Activated naive CD8-positive, alpha-beta T cell treated with anti-CD3 and anti-CD28 coated beads, Interleukin-2, amount 50 U/mL, for 24 hours (primary cell): ENCODE measurements around the gene MLF1.

Experiments
- ATAC-seq: fragments of 150-1000 bp; cut with Tn5 transposase; one replicate; pipeline ENCODE4 v1.10.0; 2021
- DNase-seq: peaks from one replicate; pipeline ENCODE4 v3.0.0; 2021
- H3K27ac Mint-ChIP-seq: one replicate; pipeline ENCODE4 v1.8.0; 2021; ENCODE audit warnings: mild to moderate bottlenecking, mixed read lengths
- H3K27me3 Mint-ChIP-seq: one replicate; pipeline ENCODE4 v1.8.0; 2021; ENCODE audit warnings: mixed read lengths
- H3K36me3 Mint-ChIP-seq: one replicate; pipeline ENCODE4 v1.8.0; 2021; ENCODE audit warnings: low read depth, mixed read lengths
- H3K4me1 Mint-ChIP-seq: one replicate; pipeline ENCODE4 v1.8.0; 2021; ENCODE audit warnings: mixed read lengths
- H3K4me3 Mint-ChIP-seq: one replicate; pipeline ENCODE4 v1.8.0; 2021; ENCODE audit warnings: mild to moderate bottlenecking, moderate library complexity, mixed read lengths
- H3K9me3 Mint-ChIP-seq: one replicate; pipeline ENCODE4 v1.8.0; 2021; ENCODE audit warnings: mixed read lengths

MLF1 gene

DNA sequence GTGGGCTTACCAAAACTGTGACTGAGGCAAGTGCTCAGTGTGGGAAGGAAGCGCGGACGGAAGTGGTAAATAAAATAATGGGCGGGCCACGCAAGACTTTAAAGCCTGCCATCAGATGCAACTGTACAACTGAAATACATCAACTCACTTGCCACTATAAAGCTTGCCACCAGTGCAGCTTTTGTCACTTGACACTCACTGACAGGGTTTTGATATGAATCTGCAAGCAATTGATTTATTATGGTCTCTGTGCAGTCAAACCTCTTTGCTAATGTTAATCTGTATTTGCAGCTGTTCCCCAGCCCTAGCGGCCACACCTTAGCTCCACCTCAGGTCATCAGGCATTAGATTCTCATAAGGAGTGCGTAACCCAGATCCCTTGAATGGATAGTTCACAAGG lies 71.0 kb downstream of the MLF1 start:
- H3K36me3 Mint-ChIP-seq: peaks cover 12% of the 10 kb centered on the region
- DNase-seq: no peak
- H3K27me3 Mint-ChIP-seq: no peaks in the 10 kb centered on the region
- no peak for ATAC-seq
- H3K9me3 Mint-ChIP-seq: no peaks in the 10 kb centered on the region
- H3K27ac Mint-ChIP-seq: peak overlapping the region; percentile 51
- H3K4me1 Mint-ChIP-seq: peaks cover 27% of the 10 kb centered on the region
- no peak overlapping the region for H3K4me3 Mint-ChIP-seq

DNA sequence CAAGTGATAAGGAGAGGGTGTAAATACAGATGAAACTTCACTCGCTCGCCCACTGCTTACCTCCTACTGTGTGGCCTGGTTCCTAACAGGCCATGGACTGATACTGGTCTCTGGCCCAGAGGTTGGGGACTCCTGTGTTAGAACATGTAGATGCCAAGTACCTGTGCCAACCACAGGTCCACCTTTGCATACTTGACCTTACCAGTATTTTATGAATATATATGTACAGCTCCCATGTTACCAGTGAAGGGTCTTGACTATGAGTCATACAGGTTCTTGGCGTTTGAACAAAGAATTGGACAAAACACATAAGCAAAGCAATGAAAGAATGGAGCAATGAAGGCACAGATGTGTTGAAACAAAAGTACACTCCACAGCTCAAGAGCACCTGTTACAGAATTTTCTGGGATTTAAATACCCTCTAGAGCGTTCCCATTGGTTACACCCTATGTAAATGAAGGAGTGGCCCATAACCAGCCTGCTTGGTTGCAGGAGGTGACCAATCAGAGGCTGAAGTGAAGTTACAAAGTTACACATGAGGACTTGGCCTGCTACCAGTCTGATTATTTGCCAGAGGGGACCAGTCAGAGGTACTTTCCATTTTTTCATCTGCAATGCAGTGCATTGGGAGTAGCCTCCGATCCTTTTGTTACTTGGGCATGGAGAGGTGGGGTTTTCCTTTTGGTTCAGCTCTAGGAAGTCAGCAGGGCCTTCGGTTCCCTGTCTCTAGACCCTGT lies 71.6 kb downstream of the MLF1 start:
- no peaks in the 10 kb centered on the region for H3K27me3 Mint-ChIP-seq
- DNase-seq (no peak), ATAC-seq (no peak)
- no peak overlapping the region for H3K27ac Mint-ChIP-seq
- peaks cover 13% of the 10 kb centered on the region for H3K36me3 Mint-ChIP-seq
- no peaks in the 10 kb centered on the region for H3K9me3 Mint-ChIP-seq
- no peak overlapping the region for H3K4me3 Mint-ChIP-seq
- H3K4me1 Mint-ChIP-seq: peaks cover 32% of the 10 kb centered on the region

DNA sequence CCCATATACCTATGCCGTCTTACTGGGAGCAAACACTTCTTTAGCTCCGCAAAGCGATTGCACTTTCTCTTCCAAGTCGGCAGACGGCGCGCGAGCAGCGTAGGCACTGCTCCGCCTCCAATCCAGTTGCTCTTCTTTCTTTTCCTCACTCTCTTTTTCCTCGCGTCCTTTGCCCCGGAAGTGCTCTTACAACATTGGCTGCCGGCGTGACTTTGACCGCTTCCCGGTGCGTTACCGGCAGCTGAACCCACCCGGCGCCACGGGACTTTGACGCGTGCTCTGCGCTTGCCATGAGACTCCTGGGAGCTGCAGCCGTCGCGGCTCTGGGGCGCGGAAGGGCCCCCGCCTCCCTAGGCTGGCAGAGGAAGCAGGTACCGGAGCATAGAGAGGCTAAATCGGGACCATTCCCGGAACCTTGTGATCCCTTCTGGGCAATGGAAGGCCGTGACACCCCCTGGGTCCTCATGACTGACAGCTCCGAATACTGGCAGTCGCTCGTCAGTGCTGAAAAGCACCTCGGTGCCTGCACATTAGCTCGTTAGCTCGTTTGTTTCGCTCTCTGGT lies 73.4 kb downstream of the MLF1 start, which contains the start of gene GFM1:
GFM1 (plus strand) TSS at position 183 of the 564 bp plus-strand sequence; CDS start at position 291, 108 bp downstream.
- H3K36me3 Mint-ChIP-seq: peaks cover 23% of the 10 kb centered on the region
- peak within 1 kb of the TSS; percentile 93 for H3K4me3 Mint-ChIP-seq
- H3K27me3 Mint-ChIP-seq: no peaks in the 10 kb centered on the region
- H3K4me1 Mint-ChIP-seq: peaks cover 37% of the 10 kb centered on the region
- ATAC-seq (peak; percentile 98), DNase-seq (peak; percentile 84)
- no peaks in the 10 kb centered on the region for H3K9me3 Mint-ChIP-seq
- peak within 1 kb of the TSS; percentile 94 for H3K27ac Mint-ChIP-seq

DNA sequence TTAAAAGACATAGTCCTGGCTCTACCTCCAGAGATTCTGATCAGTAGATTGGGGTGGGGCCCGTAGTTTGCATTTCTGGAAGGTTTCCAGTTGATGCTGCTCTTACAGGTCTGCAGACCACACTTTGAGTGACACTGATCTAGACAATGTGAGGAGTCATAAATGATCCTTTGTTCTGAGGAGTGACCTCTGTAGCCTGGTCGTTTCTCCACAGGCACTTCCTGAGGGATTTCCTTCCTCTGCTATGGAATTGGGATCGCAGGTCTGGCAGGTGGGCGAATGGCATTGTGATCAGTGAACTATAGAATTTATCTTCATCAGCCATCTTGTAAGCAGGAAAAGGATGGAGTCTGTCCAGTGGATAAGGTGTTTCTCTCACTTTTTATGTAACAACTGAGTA lies 78.8 kb downstream of the MLF1 start:
- no peaks in the 10 kb centered on the region for H3K27me3 Mint-ChIP-seq
- H3K27ac Mint-ChIP-seq: no peak overlapping the region
- H3K4me1 Mint-ChIP-seq: peaks cover 28% of the 10 kb centered on the region
- no peak overlapping the region for H3K4me3 Mint-ChIP-seq
- no peak for DNase-seq
- H3K36me3 Mint-ChIP-seq: peaks cover 45% of the 10 kb centered on the region
- ATAC-seq: no peak
- no peaks in the 10 kb centered on the region for H3K9me3 Mint-ChIP-seq

DNA sequence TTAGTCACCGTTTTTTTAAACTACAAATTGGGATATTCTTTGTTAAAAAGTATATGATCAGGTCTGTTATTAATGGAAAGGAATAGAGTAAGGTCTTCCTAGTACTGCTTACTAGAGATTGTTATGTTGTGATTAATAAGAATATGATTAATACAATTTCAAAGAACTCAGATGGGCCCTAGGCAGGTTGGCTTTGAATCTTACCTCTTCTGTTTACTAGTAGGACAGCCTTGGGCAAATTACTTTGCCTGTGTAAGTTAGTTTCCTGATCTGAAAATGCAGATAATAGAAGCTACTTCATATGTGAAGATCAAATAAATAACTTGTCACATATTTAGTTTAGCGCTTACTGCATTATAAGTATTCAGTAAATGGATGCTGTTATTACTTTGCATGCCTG lies 80.2 kb downstream of the MLF1 start:
- Mint-ChIP-seq H3K36me3 (peaks cover 44% of the 10 kb centered on the region), H3K27me3 (no peaks in the 10 kb centered on the region), H3K9me3 (no peaks in the 10 kb centered on the region), H3K4me1 (peaks cover 16% of the 10 kb centered on the region), H3K4me3 (no peak overlapping the region), H3K27ac (no peak overlapping the region)
- no peak for ATAC-seq
- no peak for DNase-seq

DNA sequence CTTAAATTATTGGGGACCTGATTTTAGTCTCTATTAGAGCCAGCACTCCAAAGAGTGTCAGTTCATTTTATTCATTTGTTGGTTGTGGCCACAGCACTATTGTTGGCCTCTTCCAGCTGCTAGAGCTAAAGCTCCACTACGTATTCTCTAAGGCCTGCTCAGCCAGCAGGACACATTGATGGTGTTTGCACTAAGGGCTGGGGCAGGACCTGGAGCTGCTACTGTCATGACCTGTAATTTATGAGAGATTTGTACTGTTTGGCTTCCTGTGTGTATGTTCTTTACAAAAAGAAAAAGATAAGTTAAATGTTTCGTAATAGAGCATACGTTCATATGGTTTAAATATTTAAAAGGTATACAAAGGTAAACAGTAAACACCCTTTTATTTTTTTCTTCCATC lies 81.5 kb downstream of the MLF1 start:
- no peak overlapping the region for H3K4me3 Mint-ChIP-seq
- no peak for DNase-seq
- H3K27me3 Mint-ChIP-seq: no peaks in the 10 kb centered on the region
- H3K9me3 Mint-ChIP-seq: no peaks in the 10 kb centered on the region
- no peak for ATAC-seq
- peaks cover 6% of the 10 kb centered on the region for H3K4me1 Mint-ChIP-seq
- peaks cover 46% of the 10 kb centered on the region for H3K36me3 Mint-ChIP-seq
- no peak overlapping the region for H3K27ac Mint-ChIP-seq
